K562 (cell line): ENCODE results near the gene CSMD2.

Experiments
- BDP1 ChIP-seq: IDR thresholded peaks from 3 replicates; pipeline ENCODE4 v1.6.1; 2011; ENCODE audit not compliant: insufficient read length, insufficient read depth
- CHD2 ChIP-seq: IDR thresholded peaks from 2 replicates; pipeline ENCODE4 v1.6.1; 2011; ENCODE audit warnings: low read depth, low read length
- CTCF ChIP-seq, 3 experiments: IDR thresholded peaks in 2 of 3; conservative IDR thresholded peaks in 1 of 3; 2 replicates each; pipeline ENCODE4 v1.5.1; 2011 to 2012; ENCODE audit warnings: low read length in 3 of 3, mild to moderate bottlenecking in 3 of 3, control low read depth in 2 of 3, improper control_type of control experiment in 1 of 3, inconsistent platforms in 1 of 3, low read depth in 1 of 3, mixed read lengths in 1 of 3, moderate library complexity in 1 of 3; ENCODE audit not compliant: insufficient read depth in 2 of 3
- CUX1 ChIP-seq: fragments of 200-800 bp; sonication (Bioruptor generic); IDR thresholded peaks from 2 replicates; pipeline ENCODE4 v1.6.1; 2016; ENCODE audit warnings: missing genetic modification characterization, missing compliant biosample characterization
- GATAD2B ChIP-seq: fragments of 450-650 bp; IDR thresholded peaks from 2 replicates; pipeline ENCODE4 v1.6.1; 2017; ENCODE audit warnings: mild to moderate bottlenecking, borderline replicate concordance
- JUNB ChIP-seq: fragments of 450-650 bp; formaldehyde crosslinking; conservative IDR thresholded peaks from 2 replicates; pipeline ENCODE4 v1.4.0; 2020; ENCODE audit warnings: mild to moderate bottlenecking
- SRSF9 ChIP-seq: fragments of 200-400 bp; formaldehyde crosslinking; IDR thresholded peaks from 2 replicates; pipeline ENCODE4 v1.6.1; 2017; ENCODE audit warnings: low read depth, low read length, borderline replicate concordance
- TCF3 ChIP-seq: sonication (generic); formaldehyde crosslinking; IDR thresholded peaks from 2 replicates; pipeline ENCODE4 v1.4.0; 2020; ENCODE audit warnings: mild to moderate bottlenecking, missing genetic modification reagents

- TF ChIP-seq JUNB (CRISPR knock-in tag) (no peak), BDP1 (no peak), CTCF (IDR thresholded peaks at IDR 0.05 in 2 of 3, conservative IDR thresholded peaks at IDR 0.05 in 1 of 3; ENCODE audit: insufficient read depth in 2 of 3, low read depth in 1 of 3, low read length in 3 of 3) (no peak), CUX1 (no peak), CHD2 (no peak), SRSF9 (no peak), GATAD2B (no peak), TCF3 (CRISPR knock-in tag) (no peak)
Measured at GRCh38 chr1:34167389-34167788, 2.4 kb upstream of the CSMD2 start.
